Upper lobe of left lung (tissue), 6 donors: ENCODE measurements around the gene KDM4B. TPM values are rescaled to one million over a fixed set of nuclear protein-coding genes. Genes with fewer than 3 reads are reported as not detected.
A peak's percentile ranks its signal among the peaks of the same experiment; 100 is the strongest.

Source experiments
- ATAC-seq, 2 donors: fragments of 200-7000 bp; cut with Tn5 transposase; one replicate each; pipeline ENCODE4 v1.9.1; 2022; ENCODE audit warnings: mild to moderate bottlenecking in 2 of 2, moderate library complexity in 2 of 2; ENCODE audit not compliant: low FRiP score in 2 of 2
- DNase-seq, 2 donors: peaks; one replicate each; pipeline ENCODE4 v3.0.0-alpha.2; 2019 to 2020
- H3K27ac ChIP-seq, 4 donors: fragments of 200-600 bp; sonication (generic); one replicate each; pipeline ENCODE4 v1.5.1; 2016 to 2019
- H3K27me3 ChIP-seq, 4 donors: fragments of 200-600 bp; sonication (generic); one replicate each; pipeline ENCODE4 v1.5.1; 2017 to 2019
- H3K36me3 ChIP-seq, 4 donors: fragments of 200-600 bp; sonication (generic); one replicate each; pipeline ENCODE4 v1.5.1; 2016 to 2019
- H3K4me1 ChIP-seq, 4 donors: fragments of 200-600 bp; sonication (generic); one replicate each; pipeline ENCODE4 v1.5.1; 2018 to 2019
- H3K4me3 ChIP-seq, 4 donors: fragments of 200-600 bp; sonication (generic); one replicate each; pipeline ENCODE4 v1.5.1; 2017 to 2019; ENCODE audit warnings: mild to moderate bottlenecking in 2 of 4, moderate library complexity in 1 of 4
- H3K9me3 ChIP-seq, 4 donors: fragments of 200-600 bp; sonication (generic); one replicate each; pipeline ENCODE4 v1.5.1; 2018 to 2019
- EP300 ChIP-seq, 4 donors: sonication (generic); formaldehyde crosslinking; IDR thresholded peaks; one replicate each; pipeline ENCODE4 v1.5.1; 2017; ENCODE audit warnings: antibody characterized with exemption in 4 of 4, control low read depth in 2 of 4
- POLR2A ChIP-seq, 4 donors: fragments of 450-650 bp; IDR thresholded peaks; one replicate each; pipeline ENCODE4 v1.5.1; 2016 to 2017; ENCODE audit warnings: antibody characterized with exemption in 4 of 4, mild to moderate bottlenecking in 2 of 4
- POLR2AphosphoS5 ChIP-seq, 2 donors: sonication (generic); formaldehyde crosslinking; IDR thresholded peaks; one replicate each; pipeline ENCODE4 v1.5.1; 2017; ENCODE audit warnings: antibody characterized with exemption in 2 of 2
- WGBS, 2 donors: methylation state at CpG; one replicate each; pipeline ENCODE4 v1.1.5; 2017 to 2018; 5-methylcytosine and 5-hydroxymethylcytosine counted together
- total RNA-seq, 6 donors: library from RNA; depleted of rRNA in 4 of 6; stranded (reverse); fragments of >200 nt in 4 of 6; gene quantifications; one replicate each; pipeline versions ENCODE4 v1.1.0 to v1.2.1, GENCODE V29; 2016 to 2021
- TF ChIP-seq, protein P1 (sequence below), 6 experiments: fragments of 450-650 bp in 4 of 6; fragments of 200-600 bp in 2 of 6; sonication (generic) in 2 of 6; IDR thresholded peaks; one replicate each; pipeline ENCODE4 v1.5.1; 2016 to 2019; ENCODE audit warnings: antibody characterized with exemption in 6 of 6
- donor health status: DM: no; HTN: no; CAD: no; lungs with moderate emphysema.
- donor health status: DM: no; HTN: yes; CAD: no; lungs with severe emphysema.

The KDM4B gene
- total RNA-seq, 6 donors from 2014 or later: 28.1 to 112 (median 38.2) TPM

DNA sequence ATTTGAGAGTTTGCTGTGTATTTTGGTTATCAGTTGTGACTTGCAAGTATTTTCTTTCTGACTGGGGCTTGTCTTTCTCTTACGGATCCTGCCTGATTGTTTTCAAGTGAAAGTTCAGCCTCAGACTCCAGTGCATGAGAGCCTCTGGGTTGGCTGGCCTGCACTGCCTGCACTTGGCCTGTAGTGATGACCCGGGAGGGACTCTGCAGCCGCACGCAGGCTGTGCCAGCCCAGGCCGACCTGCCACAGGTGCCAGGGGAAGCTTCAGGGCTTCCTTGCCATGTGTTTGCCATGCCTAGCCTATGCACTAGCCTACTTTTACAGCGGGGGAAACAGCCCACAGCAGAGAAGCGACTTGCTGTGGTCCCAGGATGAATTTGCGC, 77.0 kb downstream of the KDM4B start:
- Histone ChIP-seq H3K9me3 (no peaks in the 10 kb centered on the region), H3K4me1 (peaks cover 26 to 46% (median 31%) of the 10 kb centered on the region in 4 donors), H3K27me3 (no peaks in the 10 kb centered on the region), H3K27ac (peak overlapping the region in 3 of 4 donors; percentile 28 to 52 (median 42)), H3K36me3 (peaks cover 6 to 53% (median 34%) of the 10 kb centered on the region in 4 donors), H3K4me3 (no peak overlapping the region)
- WGBS, 2 donors: 83 to 87% methylated on average over 2 to 8 of the region's 8 CpGs
- DNase-seq (peak in 1 of 2 donors; percentile 64), ATAC-seq (no peak)
- no peak for TF ChIP-seq POLR2A (IDR thresholded peaks at IDR 0.05)
- TF ChIP-seq, protein P1, sequence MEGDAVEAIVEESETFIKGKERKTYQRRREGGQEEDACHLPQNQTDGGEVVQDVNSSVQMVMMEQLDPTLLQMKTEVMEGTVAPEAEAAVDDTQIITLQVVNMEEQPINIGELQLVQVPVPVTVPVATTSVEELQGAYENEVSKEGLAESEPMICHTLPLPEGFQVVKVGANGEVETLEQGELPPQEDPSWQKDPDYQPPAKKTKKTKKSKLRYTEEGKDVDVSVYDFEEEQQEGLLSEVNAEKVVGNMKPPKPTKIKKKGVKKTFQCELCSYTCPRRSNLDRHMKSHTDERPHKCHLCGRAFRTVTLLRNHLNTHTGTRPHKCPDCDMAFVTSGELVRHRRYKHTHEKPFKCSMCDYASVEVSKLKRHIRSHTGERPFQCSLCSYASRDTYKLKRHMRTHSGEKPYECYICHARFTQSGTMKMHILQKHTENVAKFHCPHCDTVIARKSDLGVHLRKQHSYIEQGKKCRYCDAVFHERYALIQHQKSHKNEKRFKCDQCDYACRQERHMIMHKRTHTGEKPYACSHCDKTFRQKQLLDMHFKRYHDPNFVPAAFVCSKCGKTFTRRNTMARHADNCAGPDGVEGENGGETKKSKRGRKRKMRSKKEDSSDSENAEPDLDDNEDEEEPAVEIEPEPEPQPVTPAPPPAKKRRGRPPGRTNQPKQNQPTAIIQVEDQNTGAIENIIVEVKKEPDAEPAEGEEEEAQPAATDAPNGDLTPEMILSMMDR (IDR thresholded peaks at IDR 0.05): peak in 1 of 6 experiments; percentile 18

DNA sequence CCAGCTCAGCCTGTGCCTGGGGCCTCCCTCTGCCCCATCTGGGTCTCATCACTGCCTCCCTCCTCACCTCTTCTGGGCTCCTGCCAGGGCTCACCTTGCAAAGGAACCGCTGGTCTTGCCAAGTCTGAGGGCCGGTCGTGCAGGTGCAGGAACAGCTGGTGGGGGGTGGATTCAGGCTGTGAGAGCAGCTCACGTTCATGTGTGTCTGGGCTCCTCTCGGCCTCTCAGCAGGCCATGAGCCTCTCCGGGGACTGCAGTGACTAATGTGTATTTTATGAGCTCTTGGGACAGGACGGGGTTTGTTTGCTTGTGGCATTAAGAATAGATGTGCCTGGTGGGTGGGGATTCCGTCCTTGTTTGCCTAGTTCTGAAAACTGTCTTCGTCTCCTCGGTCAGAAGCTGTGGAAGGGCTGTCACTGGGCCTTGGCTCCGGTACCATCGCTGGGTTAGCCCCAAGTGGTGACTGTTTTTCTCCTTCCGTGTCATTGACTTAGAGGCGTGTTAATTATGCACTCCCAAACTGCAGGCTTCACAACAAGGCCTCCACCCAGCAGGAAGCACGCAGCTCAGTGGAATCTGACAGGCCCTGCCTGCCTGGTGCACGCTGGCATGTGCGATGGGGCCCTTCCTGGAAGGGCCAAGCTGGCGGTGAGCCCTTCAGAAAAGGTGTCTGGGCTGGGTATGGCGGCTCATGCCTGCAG, 77.6 kb downstream of the KDM4B start:
- Histone ChIP-seq H3K4me3 (no peak overlapping the region), H3K36me3 (peaks cover 6 to 53% (median 34%) of the 10 kb centered on the region in 4 donors), H3K27me3 (no peaks in the 10 kb centered on the region), H3K4me1 (peaks cover 26 to 46% (median 31%) of the 10 kb centered on the region in 4 donors), H3K27ac (peak overlapping the region; percentile 4 to 52 (median 35)), H3K9me3 (no peaks in the 10 kb centered on the region)
- 58 to 69% methylated on average over 15 to 19 of the region's 19 CpGs for WGBS, 2 donors
- DNase-seq (peak; percentile 58 to 79), ATAC-seq (peak in 1 of 2 donors; percentile 70)
- TF ChIP-seq EP300 (IDR thresholded peaks at IDR 0.05) (no peak), POLR2A (IDR thresholded peaks at IDR 0.05) (no peak), POLR2AphosphoS5 (IDR thresholded peaks at IDR 0.05) (no peak)
- TF ChIP-seq, protein P1 (IDR thresholded peaks at IDR 0.05): no peak

DNA sequence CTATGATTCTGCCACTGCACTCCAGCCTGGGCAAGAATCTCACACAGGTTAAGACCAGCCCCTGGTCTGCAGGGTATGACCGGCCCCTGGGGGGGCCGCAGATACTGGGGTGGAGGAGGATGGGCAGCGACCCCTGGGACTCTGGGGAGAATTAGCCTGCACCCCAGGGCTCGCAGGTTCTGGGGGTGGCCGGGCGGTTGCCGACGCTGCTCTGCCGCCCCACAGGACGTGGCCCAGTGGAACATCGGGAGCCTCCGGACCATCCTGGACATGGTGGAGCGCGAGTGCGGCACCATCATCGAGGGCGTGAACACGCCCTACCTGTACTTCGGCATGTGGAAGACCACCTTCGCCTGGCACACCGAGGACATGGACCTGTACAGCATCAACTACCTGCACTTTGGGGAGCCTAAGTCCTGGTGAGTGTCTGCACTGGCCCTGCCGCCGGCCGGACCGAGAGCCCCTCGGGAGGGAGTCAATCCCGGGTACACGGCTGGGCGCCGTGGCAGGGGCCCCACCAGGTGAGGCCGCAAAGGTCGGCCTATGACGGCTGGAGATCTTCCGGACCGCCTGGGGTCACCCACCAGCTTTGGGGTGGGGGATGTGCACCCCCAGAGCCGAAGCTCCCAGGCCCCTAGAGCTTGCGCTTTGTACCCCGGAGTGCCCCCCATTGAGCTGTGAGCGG, 78.5 kb downstream of the KDM4B start:
- peak overlapping the region; percentile 4 to 52 (median 20) for H3K27ac ChIP-seq
- WGBS, 2 donors: 96 to 100% methylated on average over 2 to 39 of the region's 39 CpGs

DNA sequence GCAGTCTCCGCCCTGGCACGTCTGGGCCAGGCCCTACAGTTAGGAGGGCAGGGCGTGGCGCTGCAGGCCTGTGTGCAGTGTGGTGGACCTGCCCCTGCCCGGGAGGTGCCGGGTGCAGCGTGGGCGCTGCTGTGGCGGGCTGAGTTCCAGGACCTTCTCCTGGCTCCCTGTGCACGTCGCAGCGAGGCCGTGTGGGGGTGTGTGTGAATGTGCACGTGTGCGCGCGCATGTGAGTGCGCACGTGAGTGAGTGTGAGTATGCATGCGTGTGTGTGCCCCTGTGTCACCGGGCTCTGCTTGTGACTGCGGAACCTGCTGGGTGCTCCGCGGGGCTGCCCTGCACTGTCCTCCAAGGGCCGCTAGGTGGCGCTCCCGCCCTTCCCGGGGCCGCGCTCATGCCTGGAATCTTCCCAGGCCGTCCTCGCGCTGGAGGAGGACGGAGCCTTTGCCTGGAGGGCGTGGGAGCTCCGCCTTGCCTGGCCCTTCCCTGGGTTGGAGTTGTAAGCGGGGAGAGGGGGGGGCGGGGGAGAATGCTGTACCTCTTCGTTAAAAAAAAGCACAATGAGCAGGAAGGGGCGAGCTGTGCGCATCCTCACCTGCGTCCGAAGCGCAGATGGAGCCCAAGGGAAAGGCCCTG, 79.3 kb downstream of the KDM4B start:
- no peak for TF ChIP-seq POLR2A (IDR thresholded peaks at IDR 0.05)
- TF ChIP-seq, protein P1 (IDR thresholded peaks at IDR 0.05): peak; percentile 97 to 99 (median 98)
- TF ChIP-seq POLR2AphosphoS5 (IDR thresholded peaks at IDR 0.05): no peak
- TF ChIP-seq EP300 (IDR thresholded peaks at IDR 0.05): no peak
- DNase-seq (peak; percentile 77 to 94), ATAC-seq (peak; percentile 90 to 95)
- Histone ChIP-seq H3K4me1 (peaks cover 26 to 46% (median 31%) of the 10 kb centered on the region in 4 donors), H3K36me3 (peaks cover 6 to 49% (median 36%) of the 10 kb centered on the region in 4 donors), H3K27ac (no peak overlapping the region), H3K4me3 (no peak overlapping the region), H3K9me3 (no peaks in the 10 kb centered on the region), H3K27me3 (no peaks in the 10 kb centered on the region)
- WGBS, 2 donors: 29 to 40% methylated on average over 22 to 35 of the region's 44 CpGs

More for the DNA sequence above, 78.5 kb downstream of the KDM4B start:
- H3K4me1 ChIP-seq: peaks cover 26 to 46% (median 31%) of the 10 kb centered on the region in 4 donors
- H3K4me3 ChIP-seq: no peak overlapping the region
- H3K27me3 ChIP-seq: no peaks in the 10 kb centered on the region
- DNase-seq (peak in 1 of 2 donors; percentile 81), ATAC-seq (no peak)
- H3K36me3 ChIP-seq: peaks cover 6 to 48% (median 33%) of the 10 kb centered on the region in 4 donors
- TF ChIP-seq EP300 (IDR thresholded peaks at IDR 0.05): no peak
- no peak for TF ChIP-seq POLR2AphosphoS5 (IDR thresholded peaks at IDR 0.05)
- no peak for TF ChIP-seq POLR2A (IDR thresholded peaks at IDR 0.05)
- TF ChIP-seq, protein P1 (IDR thresholded peaks at IDR 0.05): no peak
- H3K9me3 ChIP-seq: no peaks in the 10 kb centered on the region
